ENCODE data around the gene KCNT2. TPM values are rescaled to one million over a fixed set of nuclear protein-coding genes. Genes with fewer than 3 reads are reported as not detected.
A peak's percentile ranks its signal among the peaks of the same experiment; 100 is the strongest.

The KCNT2 gene
- total and polyA plus RNA-seq, 2 donors (not counting 3 experiments of a cell fraction or from before 2014, with no cell fraction given) = 0.46 to 1.6 TPM

DNA sequence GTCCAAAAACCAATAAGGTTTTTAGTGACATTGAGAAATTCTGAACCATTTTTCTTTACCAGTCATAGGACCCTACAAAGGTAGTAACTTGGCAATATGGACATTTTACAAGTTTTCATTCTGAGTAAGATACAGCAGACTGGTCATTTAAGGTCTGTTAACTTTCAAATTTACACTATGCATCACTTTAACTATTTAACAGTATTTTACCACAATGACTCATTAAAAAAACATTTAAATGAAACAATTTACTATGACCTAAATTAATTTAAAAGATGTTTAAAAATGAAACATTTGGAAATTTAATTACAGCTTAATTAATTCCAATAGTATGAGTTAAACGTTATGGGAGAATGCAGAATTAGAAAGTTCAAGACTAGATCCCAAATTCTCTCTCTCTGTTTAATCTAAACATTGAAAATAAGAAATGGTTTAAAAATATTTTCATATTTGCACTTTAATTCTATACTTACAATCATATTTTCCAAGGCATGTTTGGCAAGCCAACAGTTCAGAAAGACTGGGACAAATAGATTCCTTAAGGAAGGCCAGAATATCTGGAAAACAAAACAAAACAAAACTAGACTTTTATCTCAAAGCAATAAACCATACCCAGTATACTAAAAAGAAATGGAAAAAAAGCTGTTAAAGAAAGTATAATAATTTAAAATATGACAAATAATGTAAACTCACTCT is 140.9 kb downstream of the KCNT2 start:
- no peak overlapping the region for H3K9ac ChIP-seq (replicated peaks; ENCODE audit: extremely low read depth, insufficient read depth, low read length)
- peak overlapping the region; percentile 19 for H2AFZ ChIP-seq (ENCODE audit: low read depth, low read length)
- no peaks in the 10 kb centered on the region for H3K9me3 ChIP-seq (replicated peaks; ENCODE audit: control insufficient read depth, insufficient read depth, low read length)
- ChIA-PET POLR2A (no interaction called here), CTCF (no interaction called here)
- H3K9me1 ChIP-seq (replicated peaks; ENCODE audit: control insufficient read depth, extremely low read depth, insufficient read depth, low read length) = no peaks in the 10 kb centered on the region
- no peaks in the 10 kb centered on the region for H4K20me1 ChIP-seq (replicated peaks; ENCODE audit: control insufficient read depth, extremely low read depth, insufficient read depth, low read length)
- no peaks in the 10 kb centered on the region for H3K27me3 ChIP-seq (ENCODE audit: control insufficient read depth in 2 of 2, insufficient read depth in 2 of 2, low read length in 2 of 2)
- H3K79me2 ChIP-seq (ENCODE audit: control insufficient read depth, insufficient read depth, low read length) = no peaks in the 10 kb centered on the region
- no peaks in the 10 kb centered on the region for H3K36me3 ChIP-seq (ENCODE audit: control insufficient read depth in 2 of 2, extremely low read depth in 1 of 2, insufficient read depth in 2 of 2, low read length in 2 of 2)
- BruUV-seq (replicated peaks) = no TSS peak
- dilution Hi-C loops (cut with MboI; ENCODE audit: extremely low pct_ligation_motif_present, low sequenced_read_pairs) = no loop called here
- no peak overlapping the region for H3K27ac ChIP-seq (ENCODE audit: insufficient read depth, low read depth, low read length)
- intact Hi-C loops (cut with micrococcal nuclease) = no loop called here
- H3K4me1 ChIP-seq (ENCODE audit: control insufficient read depth, extremely low read depth, insufficient read depth, low read length) = no peaks in the 10 kb centered on the region
- H3K4me3 ChIP-seq (replicated peaks in 1 of 3; ENCODE audit: insufficient read depth in 1 of 3, low read depth in 1 of 3, low read length in 3 of 3) = no peak overlapping the region
- DNase-seq (ENCODE audit: low read depth, low spot score) (no peak), FAIRE-seq (peak; percentile 21)
- H3K4me2 ChIP-seq (ENCODE audit: insufficient read depth, low read length) = no peak overlapping the region
- TF ChIP-seq GATA2 (IDR thresholded peaks at IDR 0.05; ENCODE audit: insufficient read depth, insufficient read length, low read depth, low read length) = no peak

DNA sequence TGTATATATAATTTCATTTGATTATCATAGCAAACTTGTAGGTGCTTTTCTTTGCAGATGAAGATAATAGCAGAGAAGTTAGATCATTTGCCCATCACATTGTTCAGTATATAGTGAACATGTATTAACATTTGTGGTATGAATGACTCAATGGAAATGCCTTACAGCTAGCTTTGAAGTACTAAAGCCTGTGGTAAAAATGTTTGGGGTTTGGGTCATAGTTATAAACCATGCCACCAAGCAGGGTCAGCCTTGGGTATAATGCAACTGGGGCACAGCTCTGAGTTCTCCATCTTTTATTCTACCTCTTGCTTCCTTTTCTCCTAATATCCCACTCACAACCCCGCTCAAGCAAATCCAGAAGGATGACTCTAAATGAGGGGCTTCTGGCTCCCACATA is 141.6 kb downstream of the KCNT2 start:
- H3K79me2 ChIP-seq (ENCODE audit: control insufficient read depth, insufficient read depth, low read length) = no peaks in the 10 kb centered on the region
- no peak overlapping the region for H3K27ac ChIP-seq (ENCODE audit: insufficient read depth, low read depth, low read length)
- ChIA-PET POLR2A (no interaction called here), CTCF (no interaction called here)
- H3K4me1 ChIP-seq (ENCODE audit: control insufficient read depth, extremely low read depth, insufficient read depth, low read length) = no peaks in the 10 kb centered on the region
- no peak overlapping the region for H3K4me3 ChIP-seq (replicated peaks in 1 of 3; ENCODE audit: insufficient read depth in 1 of 3, low read depth in 1 of 3, low read length in 3 of 3)
- no peak for TF ChIP-seq GATA2 (IDR thresholded peaks at IDR 0.05; ENCODE audit: insufficient read depth, insufficient read length, low read depth, low read length)
- TF ChIP-seq, protein P1, sequence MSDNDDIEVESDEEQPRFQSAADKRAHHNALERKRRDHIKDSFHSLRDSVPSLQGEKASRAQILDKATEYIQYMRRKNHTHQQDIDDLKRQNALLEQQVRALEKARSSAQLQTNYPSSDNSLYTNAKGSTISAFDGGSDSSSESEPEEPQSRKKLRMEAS (IDR thresholded peaks at IDR 0.05; ENCODE audit: insufficient read depth, insufficient read length) = no peak
- TF ChIP-seq, protein P2, sequence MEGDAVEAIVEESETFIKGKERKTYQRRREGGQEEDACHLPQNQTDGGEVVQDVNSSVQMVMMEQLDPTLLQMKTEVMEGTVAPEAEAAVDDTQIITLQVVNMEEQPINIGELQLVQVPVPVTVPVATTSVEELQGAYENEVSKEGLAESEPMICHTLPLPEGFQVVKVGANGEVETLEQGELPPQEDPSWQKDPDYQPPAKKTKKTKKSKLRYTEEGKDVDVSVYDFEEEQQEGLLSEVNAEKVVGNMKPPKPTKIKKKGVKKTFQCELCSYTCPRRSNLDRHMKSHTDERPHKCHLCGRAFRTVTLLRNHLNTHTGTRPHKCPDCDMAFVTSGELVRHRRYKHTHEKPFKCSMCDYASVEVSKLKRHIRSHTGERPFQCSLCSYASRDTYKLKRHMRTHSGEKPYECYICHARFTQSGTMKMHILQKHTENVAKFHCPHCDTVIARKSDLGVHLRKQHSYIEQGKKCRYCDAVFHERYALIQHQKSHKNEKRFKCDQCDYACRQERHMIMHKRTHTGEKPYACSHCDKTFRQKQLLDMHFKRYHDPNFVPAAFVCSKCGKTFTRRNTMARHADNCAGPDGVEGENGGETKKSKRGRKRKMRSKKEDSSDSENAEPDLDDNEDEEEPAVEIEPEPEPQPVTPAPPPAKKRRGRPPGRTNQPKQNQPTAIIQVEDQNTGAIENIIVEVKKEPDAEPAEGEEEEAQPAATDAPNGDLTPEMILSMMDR (IDR thresholded peaks at IDR 0.05; ENCODE audit: extremely low read depth in 1 of 2, insufficient read depth in 1 of 2, low read depth in 1 of 2, low read length in 2 of 2) = no peak
- TF ChIP-seq POLR2A (IDR thresholded peaks at IDR 0.05; ENCODE audit: low read depth, low read length) = no peak
- TF ChIP-seq JUN (IDR thresholded peaks at IDR 0.05; ENCODE audit: borderline replicate concordance, insufficient read depth, insufficient read length, low read depth) = no peak
- no peak for TF ChIP-seq EZH2 (IDR thresholded peaks at IDR 0.05; ENCODE audit: borderline replicate concordance, low read depth, low read length, severe bottlenecking)
- TF ChIP-seq POLR2AphosphoS5 (IDR thresholded peaks at IDR 0.05; ENCODE audit: insufficient read depth, low read depth, low read length) = no peak
- TF ChIP-seq MYC (IDR thresholded peaks at IDR 0.05; ENCODE audit: low read depth, low read length) = no peak
- TF ChIP-seq FOS (IDR thresholded peaks at IDR 0.05; ENCODE audit: borderline replicate concordance, insufficient read depth, low read length) = no peak
- H3K9me3 ChIP-seq (replicated peaks; ENCODE audit: control insufficient read depth, insufficient read depth, low read length) = no peaks in the 10 kb centered on the region
- BruUV-seq (replicated peaks) = no TSS peak
- no peak overlapping the region for H3K9ac ChIP-seq (replicated peaks; ENCODE audit: extremely low read depth, insufficient read depth, low read length)
- intact Hi-C loops (cut with micrococcal nuclease) (no loop called here), dilution Hi-C loops (cut with MboI; ENCODE audit: extremely low pct_ligation_motif_present, low sequenced_read_pairs) (no loop called here)
- H3K27me3 ChIP-seq (ENCODE audit: control insufficient read depth in 2 of 2, insufficient read depth in 2 of 2, low read length in 2 of 2) = no peaks in the 10 kb centered on the region
- H3K36me3 ChIP-seq (ENCODE audit: control insufficient read depth in 2 of 2, extremely low read depth in 1 of 2, insufficient read depth in 2 of 2, low read length in 2 of 2) = no peaks in the 10 kb centered on the region
- H3K4me2 ChIP-seq (ENCODE audit: insufficient read depth, low read length) = no peak overlapping the region
- H3K9me1 ChIP-seq (replicated peaks; ENCODE audit: control insufficient read depth, extremely low read depth, insufficient read depth, low read length) = no peaks in the 10 kb centered on the region
- H2AFZ ChIP-seq (ENCODE audit: low read depth, low read length) = peak overlapping the region; percentile 19
- FAIRE-seq (no peak), DNase-seq (ENCODE audit: low read depth, low spot score) (no peak)
- no peaks in the 10 kb centered on the region for H4K20me1 ChIP-seq (replicated peaks; ENCODE audit: control insufficient read depth, extremely low read depth, insufficient read depth, low read length)
